Right hindlimb (tissue), 1 donor: ENCODE results near the gene EPS8L3.
"Not testable (repeated sequence)": the region's sequence is repeated elsewhere in the genome, so short reads cannot be mapped to it uniquely, and the experiment has no call there.

ENCODE experiments used
- DNase-seq: peaks from one replicate; pipeline ENCODE4 v3.0.0-alpha.2; 2018

Gene EPS8L3

GRCh38 chr1:109777436-109777835 is 13.7 kb upstream of the EPS8L3 start:
- peak; percentile 6 for DNase-seq

- DNase-seq = peak; percentile 87
These were observed 13.2 kb upstream of the EPS8L3 start for GRCh38 chr1:109776911-109777310.

DNA sequence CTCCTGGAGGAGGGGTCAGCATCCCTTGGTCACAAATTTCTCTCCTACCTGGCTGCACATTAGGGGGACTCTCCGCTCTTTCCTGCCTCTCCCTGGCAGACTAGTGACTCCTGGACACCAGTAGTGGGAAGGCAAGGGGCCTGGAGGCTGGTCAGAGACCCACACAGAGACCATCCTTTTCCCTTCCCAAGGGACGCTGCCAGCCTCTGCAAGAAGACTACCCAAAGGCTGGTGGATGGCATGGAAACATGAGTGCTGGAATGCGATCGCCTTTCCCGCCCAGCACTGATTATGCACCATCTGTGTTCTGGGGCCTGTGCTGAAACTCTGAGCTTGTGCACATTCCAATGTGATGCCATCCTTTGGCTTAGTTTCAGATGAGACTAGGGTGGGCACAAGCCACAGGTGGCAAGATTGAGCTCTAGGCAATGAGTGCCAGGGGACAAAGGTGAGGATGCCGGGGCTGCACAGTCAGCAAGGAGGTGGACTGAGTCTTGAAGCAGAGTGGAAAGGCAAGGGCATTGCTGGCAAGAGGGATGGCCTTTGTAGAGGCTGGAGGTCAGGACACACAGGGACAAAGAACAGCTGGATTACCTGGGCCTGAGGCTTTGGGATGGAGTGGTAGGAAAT is 12.6 kb upstream of the EPS8L3 start:
- DNase-seq = peak; percentile 21

DNA sequence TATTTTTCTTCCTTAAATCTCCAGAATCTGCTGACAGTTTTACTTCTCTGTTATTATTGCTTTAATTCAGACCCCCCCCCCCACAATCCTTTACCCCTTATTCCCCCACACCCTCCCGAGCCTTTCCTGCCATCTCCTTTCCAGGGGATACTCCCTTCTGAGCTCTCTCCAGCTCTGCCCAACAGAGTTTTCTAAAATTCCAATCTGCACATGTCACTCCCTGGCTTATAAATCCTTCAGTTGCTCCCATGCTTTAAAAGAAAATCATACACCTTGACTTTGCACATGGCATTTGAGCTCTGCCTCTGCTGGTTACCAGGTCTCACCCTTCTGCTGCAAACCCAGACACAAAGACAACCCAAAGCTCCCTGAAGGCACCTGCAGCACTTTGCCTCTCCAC is 11.7 kb upstream of the EPS8L3 start:
- DNase-seq = no peak

DNA sequence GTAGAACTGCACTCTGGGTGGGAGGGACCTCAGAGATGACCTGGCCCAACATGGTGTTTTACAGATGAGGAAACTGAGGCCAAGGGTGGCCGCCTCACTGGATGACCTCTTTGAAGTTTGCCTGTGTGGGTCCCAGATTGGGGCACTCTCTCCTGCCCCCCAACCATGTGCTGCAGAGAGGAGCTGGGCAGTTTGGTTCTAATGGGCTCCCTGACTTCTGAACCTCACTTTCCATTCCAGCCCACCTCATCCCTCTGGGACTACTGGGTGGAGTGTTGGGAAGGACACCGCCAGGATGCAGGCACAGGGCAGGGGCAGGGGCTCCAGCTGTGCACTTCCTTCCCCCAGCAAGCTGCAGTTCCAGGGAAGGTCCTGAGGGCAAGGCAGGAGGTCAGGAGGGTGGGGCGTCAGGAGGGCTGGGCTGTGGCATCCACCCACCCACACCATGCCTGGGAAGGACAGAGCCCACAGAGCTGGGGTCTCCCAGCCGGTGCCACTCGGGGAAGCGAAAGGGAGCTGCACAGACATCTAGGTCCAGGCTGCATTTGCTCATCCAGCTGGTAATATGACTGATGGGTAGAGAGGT is 10.3 kb upstream of the EPS8L3 start:
- no peak for DNase-seq

DNA sequence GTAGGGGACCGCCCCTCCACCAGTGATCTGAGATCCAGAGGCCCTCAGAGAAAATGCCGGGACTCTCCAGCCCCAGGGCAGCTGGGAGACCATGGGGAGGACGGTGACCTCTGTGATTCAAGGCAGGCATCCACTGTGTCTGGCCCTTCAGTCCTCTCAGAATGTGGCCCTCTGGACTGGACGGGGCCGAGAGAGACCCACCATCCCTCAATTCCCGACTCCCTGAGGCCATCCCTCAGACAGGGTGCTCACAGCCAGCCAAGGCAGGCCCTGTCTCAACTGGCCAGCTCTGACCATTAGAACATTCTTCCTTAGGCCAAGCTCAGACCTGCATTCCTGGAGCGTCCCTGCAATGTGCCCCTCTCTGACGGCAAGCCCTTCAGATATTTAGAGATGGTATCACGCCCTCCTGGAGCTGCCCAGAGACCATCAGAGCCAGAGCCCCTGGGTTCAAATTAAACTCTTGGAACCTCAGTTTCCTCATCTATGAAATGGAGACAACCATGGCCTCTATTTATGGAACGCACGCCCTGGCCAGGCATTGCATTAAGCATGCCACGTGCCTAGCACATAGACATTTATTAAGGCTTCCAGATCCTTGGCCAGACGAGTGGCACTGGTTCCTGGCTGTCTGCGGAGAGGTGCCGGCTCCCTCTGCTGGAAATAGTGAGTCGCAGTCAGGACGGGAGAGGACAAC is 9.6 kb upstream of the EPS8L3 start:
- DNase-seq = peak; percentile 90

GRCh38 chr1:109772658-109773202 is 9.0 kb upstream of the EPS8L3 start:
- no peak for DNase-seq

DNA sequence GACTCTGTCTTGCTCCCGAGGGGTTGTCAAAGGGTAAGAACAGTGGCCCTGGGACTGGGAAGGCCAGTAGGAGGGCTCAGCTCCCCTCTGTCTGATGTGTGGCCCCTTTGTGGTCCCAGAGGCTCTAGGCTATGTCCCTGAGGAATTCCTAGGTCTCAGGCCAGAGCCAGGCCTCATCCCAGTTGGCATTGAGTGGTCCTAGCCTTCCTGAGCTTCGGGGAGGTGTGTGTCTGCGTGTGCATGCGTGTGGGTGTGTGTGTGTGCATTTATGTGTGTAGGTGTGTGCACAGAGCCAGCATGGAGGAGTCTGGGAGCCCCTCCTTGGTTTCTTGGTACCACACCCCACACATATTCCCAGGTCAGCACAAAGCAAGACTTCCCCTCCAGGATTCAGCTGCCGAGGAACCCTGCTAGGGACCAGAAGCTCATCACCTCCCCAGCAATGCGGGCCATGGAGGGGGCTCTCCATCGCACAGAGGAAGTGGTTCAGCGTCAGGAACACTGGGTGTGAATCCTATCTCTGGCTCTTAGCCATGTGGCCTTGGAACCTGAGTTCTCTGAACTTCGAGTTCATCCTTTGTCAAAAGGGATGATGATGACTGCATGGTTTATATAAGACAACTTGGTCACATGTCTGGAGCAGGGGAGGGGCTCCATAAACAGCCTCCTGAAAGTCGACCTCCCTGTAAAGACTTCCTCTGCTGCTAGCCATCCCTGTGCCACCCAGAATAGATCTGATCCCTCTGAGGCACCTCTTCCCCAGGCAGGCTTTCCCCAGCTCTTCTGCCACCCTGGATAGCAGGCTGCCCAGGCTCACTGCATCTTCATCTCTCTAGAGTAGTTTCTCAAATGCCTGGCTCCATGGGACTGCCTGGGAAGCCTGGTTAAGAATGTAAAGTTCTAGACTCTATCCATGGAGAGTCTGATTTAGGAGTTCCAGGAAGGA is 8.3 kb upstream of the EPS8L3 start:
- DNase-seq = no peak

DNA sequence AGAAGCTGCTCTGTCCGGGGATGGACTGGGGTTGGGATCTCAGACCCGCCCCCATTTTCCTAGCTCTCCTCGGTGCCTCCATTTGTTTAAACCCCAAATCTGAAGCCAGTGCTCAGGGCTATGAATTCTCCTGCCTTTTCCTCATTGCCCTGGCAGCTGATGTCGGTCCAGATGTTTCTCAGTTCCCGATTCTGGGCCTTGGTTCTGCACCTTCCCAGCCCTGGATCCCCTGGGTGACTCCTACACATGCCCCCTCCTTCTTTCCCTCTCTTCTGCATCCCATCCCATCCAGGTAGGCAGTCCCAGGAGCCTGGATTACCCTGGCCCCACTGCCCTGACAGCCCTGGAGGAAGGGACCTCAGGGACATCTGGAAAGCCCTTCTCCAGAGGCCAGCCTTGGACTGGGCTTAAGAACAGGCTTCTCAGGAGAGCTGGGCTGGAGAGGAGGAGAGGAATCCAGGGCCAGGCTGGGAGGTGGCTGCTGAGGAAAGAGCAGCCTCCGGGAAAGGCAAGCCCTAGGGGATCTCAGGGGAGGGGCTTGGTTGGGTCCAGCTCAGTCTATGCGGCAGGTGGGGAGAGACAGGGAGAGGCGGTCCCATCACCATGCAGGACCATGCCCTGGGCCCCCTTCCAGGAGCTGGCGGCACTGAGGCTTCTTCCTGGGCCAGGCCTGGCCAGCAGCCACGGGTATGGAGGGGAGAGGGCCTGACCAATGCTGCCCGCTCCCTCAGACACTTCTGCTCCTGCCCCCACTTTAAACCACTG is 6.8 kb upstream of the EPS8L3 start:
- peak; percentile 58 for DNase-seq

GRCh38 chr1:109769330-109770078 is 5.8 kb upstream of the EPS8L3 start:
- DNase-seq = no peak

DNA sequence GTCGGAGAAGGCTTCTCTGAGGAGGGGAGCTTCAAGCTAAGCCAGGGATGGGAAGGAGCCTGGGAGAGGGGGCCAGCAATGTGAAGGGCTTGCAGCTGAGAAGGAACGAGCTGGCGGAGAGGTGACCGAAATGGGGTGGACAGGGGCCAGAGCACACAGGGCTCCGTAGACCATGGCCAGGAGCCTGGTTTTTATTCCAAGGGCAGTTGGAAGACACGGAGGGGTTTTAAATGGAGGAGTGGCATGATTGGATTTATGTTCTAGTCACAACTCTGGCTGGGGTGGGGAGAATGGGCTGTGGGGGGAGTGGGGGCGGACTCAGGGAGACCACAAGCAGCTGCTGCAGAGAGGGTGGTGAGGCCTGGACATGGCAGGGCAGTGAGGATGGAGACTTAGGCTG is 5.1 kb upstream of the EPS8L3 start:
- DNase-seq = no peak

DNA sequence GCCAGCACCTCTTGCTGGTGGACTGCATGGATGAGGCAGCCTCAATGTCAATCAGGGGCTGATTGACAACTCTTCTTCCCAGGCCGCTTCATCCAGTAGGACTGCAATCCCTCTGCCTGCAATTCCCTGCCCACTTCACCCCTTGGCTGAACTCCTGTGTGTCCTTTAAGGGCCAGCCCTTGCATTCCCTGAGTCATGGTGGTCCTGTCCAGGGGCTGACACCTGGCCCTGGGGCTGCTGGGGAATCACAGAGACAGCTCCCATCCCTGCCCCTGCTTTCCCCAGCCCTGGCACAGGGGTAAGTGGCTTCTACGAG is 4.6 kb upstream of the EPS8L3 start:
- DNase-seq = no peak

DNA sequence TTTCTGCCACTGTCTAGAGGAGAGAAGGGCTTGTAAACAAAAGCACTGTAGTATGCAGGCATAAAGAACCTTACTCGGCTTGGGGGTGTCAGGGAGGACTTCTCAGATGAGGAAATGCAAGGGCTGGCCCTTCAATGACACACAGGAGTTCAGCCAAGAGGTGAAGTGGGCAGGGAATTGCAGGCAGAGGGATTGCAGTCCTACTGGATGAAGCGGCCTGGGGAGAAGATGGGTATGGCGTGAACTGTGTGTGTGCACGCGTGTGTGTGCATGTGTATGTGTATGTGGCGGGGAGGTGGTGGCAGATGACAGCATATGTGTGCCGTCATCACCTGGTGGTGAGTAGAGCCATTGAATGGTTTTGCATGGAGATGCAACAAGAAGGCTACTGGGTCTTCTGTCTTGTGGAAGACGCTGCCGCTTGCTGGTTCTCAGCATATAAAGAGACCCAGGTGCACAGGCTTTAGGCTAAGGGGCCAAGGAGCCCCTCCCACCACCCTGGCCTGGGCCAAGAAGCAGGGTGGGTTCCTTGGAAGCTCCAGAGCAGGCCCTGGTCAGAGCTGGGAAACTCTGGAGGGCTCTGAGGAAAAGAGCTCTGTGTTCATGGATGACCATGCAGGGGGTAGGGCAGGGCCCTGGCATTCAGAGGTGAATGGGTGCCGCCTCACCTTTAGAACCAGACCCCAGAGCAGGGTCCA is 4.1 kb upstream of the EPS8L3 start:
- no peak for DNase-seq

DNA sequence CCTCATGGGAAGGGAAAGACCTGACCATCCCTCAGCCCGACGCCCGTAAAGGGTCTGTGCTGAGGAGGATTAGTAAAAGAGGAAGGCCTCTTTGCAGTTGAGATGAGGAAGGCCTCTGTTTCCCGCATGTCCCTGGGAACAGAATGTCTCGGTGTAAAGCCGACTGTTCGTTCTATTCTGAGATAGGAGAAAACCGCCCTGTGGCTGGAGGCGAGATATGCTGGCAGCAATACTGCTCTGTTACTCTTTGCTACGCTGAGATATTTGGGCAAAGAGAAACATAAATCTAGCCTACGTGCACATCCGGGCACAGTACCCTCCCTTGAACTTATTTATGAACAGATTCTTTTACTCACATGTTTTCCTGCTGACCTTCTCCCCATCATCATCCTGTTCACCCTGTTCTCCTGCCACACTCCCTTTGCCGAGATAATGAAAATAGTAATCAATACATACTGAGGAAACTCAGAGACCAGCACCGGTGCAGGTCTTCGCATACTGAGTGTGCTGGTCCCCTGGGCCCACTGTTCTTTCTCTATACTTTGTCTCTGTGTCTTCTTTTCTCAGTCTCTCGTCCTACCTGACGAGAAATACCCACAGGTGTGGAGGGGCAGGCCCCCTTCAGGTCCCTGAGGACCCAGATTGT is 3.4 kb upstream of the EPS8L3 start:
- DNase-seq = not testable (repeated sequence)

DNA sequence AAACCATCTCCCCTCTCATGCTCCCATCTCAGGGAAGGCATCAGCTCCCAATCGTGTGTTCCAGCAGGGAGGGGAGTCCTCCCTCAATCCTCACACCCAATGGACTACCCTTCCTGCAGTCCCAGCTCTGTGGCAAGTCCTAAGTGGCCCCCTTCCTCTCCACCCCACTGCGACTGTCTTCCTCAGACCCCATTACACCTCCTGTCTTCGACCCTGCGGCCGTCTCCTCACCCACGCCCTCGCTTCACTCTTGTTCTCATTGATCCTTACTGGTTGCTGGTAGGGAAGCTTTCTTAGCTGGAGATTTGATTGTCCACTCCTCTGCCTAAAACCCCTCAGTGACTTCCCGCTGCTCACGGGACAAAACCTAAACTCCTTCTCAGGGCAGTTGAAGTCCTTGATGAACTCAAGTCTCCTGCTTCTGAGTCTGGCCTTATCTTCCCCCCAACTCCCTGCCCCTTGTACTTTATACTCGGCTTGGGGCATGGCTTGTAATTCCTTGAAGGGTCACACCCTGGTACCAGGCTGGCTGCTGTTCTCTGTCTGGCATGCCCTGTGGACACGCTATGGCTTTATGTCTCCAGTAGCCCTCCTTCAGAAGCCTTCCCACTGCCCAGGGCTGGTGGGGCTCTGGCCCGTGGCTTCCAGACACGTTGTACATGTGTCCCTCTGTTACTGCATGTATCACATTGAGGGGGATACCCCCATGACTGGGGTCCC is 2.3 kb upstream of the EPS8L3 start:
- no peak for DNase-seq

- no peak for DNase-seq
These were observed 1.7 kb upstream of the EPS8L3 start for GRCh38 chr1:109765483-109765815.

DNA sequence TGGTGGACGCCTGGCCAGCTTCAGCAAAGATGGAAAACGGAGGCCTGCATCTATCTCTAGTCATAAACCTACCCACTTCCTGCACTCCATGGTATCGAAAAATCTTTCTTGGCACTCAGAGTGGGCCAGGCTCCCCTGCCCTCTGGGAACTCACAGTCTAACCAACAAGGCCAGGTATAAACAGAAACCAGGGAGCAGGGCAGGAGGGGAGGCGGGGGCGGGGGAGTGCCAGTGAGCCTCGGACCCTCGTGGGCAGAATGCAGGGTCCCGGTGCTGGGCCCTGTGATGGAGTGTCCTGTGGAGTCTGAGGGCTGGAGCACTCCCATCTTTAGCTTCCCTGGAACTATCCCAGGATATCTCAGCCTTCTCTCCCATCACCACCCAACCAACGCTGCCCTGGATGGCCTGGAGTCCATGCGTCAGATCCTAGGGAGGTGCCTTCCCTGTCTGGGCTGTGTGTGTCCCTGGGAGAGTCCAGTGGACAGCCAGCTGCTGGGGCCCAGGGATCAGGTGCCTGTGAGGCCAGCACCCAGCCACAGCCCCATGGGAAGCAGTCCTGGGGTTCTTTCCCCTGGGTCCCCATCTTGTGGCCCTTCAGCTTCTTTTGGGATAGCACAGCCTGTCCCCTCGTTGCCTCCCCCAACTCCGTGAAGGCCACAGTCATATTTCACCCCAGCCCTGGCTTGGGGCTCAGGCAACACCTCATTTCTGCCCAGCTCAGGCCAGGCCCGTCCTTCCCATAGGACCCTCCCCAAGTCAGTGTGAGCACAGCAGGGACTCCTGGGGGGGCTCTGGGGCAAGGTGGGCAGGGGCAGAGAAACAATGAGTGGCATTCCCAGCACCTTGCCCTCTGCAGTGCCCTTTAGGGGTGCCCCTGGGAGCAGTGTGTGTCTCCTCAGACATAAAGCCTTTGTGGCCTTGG is 1.1 kb upstream of the EPS8L3 start:
- DNase-seq = no peak

DNA sequence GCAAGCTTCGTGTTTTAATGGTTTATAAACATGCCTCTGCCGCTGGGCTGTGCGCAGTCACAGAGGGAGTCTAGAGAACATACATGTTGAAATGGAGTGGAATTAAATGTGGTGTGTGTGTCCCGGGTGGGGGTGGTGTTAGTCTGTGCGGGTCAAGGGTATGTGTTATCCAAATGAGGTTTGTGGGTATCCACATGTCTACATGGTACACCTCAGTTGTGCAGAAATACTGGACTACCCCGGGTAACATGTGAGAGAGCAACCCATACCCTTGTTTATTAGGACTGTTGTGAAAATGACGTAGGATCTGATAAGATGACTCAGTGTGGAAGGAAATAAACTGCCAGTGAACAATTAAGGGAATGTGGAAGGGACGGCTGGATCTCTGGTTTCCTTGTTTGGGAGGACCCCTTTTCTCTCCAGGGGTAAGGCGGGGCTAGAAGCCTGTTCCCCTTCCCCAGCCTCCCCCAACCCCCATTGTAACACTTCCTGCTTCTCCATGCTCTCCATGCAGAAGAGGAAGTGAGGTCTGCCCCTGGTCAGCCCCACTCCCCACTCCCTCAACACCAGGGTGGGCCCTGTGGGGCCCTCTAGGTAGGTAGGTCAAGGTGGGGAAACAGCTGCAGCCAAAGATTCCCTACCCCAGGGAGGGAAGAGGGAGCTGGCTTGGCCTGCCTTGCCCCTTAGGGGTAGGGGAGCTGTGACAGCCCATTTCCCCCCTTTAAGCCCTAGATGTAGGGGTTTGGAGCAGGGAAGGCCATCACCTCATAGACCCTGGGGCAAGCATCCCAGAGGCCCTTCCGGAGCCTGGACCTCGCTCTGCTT is 690 bp downstream of the EPS8L3 start:
- no peak for DNase-seq
